HL-60 (cell line): Measurements from ENCODE around the gene BEND3.

ENCODE experiments used
- DNase-seq, 2 experiments: peaks; one replicate each; pipeline ENCODE4 v3.0.0-alpha.2; 2010 to 2020; ENCODE audit warnings: low read depth in 1 of 2, low spot score in 1 of 2
- H3K27ac ChIP-seq: fragments of 250-450 bp; sonication (Bioruptor Pico); replicated peaks from 2 replicates; pipeline ENCODE4 v1.5.1; 2020; ENCODE audit warnings: mild to moderate bottlenecking, moderate library complexity
- H3K27me3 ChIP-seq: fragments of 250-450 bp; sonication (Bioruptor Pico); 2 replicates; pipeline ENCODE4 v1.5.1; 2021; ENCODE audit warnings: mild to moderate bottlenecking, moderate library complexity; ENCODE audit not compliant: insufficient read depth, poor library complexity, severe bottlenecking
- H3K4me3 ChIP-seq: replicated peaks from 2 replicates; pipeline ENCODE4 v1.5.1; 2011; ENCODE audit warnings: mild to moderate bottlenecking, control low read depth, low read length; ENCODE audit not compliant: insufficient read depth
- GABPA ChIP-seq: IDR thresholded peaks from 2 replicates; pipeline ENCODE4 v1.6.1; 2012; ENCODE audit warnings: low read depth
- POLR2AphosphoS5 ChIP-seq: IDR thresholded peaks from 2 replicates; pipeline ENCODE4 v1.6.1; 2012; ENCODE audit warnings: low read depth
- REST ChIP-seq: IDR thresholded peaks from 2 replicates; pipeline ENCODE4 v1.6.1; 2012; ENCODE audit warnings: low read depth; ENCODE audit not compliant: insufficient replicate concordance
- SPI1 ChIP-seq: IDR thresholded peaks from 2 replicates; pipeline ENCODE4 v1.6.1; 2012; ENCODE audit warnings: low read depth, mild to moderate bottlenecking, borderline replicate concordance
- TF ChIP-seq, protein P1 (sequence below): IDR thresholded peaks from one replicate; pipeline ENCODE4 v1.5.1; 2011; ENCODE audit warnings: low read length, control low read depth, inconsistent platforms; ENCODE audit not compliant: insufficient read depth

BEND3 gene

DNA sequence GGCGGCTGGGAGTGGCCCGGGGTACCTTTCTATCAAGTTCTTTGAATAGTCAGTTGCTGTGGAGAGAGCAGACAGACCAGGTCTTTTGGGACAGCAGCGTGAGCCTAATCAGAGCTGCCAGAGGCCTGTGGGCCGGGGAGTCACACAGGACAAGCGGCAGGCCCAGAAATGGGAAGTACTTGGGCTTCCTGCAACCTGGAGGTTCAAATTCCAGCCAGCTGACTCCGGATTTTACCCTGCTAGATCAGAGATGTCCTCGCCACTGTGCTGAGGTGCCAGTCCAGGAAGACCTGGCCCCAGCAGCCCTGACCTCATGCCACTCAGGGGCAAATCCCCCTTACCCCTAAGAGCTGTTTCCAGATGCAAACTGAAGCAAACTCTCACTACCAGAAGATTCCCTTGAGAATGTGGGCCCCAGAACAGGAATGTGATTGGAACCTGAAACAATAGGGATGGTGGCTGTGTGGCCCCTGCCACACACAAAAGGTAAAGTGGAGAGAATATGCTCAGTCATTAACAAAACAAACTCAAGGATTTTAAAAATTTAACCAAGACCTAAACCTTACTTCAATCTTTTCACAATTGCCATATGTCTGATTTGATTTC, 9.7 kb downstream of the BEND3 start:
- Histone ChIP-seq H3K27me3 (no peaks in the 10 kb centered on the region), H3K4me3 (no peak overlapping the region), H3K27ac (no peak overlapping the region)
- TF ChIP-seq REST (no peak), GABPA (no peak), SPI1 (no peak), POLR2AphosphoS5 (no peak)
- TF ChIP-seq, protein P1, sequence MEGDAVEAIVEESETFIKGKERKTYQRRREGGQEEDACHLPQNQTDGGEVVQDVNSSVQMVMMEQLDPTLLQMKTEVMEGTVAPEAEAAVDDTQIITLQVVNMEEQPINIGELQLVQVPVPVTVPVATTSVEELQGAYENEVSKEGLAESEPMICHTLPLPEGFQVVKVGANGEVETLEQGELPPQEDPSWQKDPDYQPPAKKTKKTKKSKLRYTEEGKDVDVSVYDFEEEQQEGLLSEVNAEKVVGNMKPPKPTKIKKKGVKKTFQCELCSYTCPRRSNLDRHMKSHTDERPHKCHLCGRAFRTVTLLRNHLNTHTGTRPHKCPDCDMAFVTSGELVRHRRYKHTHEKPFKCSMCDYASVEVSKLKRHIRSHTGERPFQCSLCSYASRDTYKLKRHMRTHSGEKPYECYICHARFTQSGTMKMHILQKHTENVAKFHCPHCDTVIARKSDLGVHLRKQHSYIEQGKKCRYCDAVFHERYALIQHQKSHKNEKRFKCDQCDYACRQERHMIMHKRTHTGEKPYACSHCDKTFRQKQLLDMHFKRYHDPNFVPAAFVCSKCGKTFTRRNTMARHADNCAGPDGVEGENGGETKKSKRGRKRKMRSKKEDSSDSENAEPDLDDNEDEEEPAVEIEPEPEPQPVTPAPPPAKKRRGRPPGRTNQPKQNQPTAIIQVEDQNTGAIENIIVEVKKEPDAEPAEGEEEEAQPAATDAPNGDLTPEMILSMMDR, result no peak
- peak in 1 of 2 experiments; percentile 30 for DNase-seq

DNA sequence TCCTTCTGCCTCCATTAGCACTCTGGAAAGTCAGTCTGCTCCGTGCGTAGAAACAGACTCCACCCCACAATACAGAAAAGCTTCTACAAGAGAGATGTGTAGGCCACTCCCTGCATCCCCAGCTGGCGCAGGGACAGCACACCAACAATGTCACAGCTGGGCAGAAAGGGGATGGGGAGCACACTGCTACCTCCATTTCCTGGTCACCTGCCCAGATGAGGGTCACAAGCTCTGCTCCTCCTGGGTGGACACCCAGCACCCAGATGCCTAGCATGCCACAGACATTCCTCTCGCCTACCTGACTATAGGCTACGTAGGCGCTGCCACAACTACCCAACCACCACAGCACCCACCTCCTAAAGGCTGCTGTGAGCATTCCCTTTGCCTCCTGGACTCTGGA, 12.2 kb downstream of the BEND3 start:
- TF ChIP-seq, protein P1, result no peak
- no peak for TF ChIP-seq POLR2AphosphoS5
- no peak for TF ChIP-seq SPI1
- no peak for TF ChIP-seq GABPA
- TF ChIP-seq REST, result no peak
- DNase-seq, result no peak
- H3K27me3 ChIP-seq, result no peaks in the 10 kb centered on the region
- no peak overlapping the region for H3K27ac ChIP-seq
- no peak overlapping the region for H3K4me3 ChIP-seq

- DNase-seq, result no peak
- no peak overlapping the region for H3K27ac ChIP-seq
- no peak overlapping the region for H3K4me3 ChIP-seq
- TF ChIP-seq REST, result no peak
- TF ChIP-seq SPI1, result no peak
- TF ChIP-seq, protein P1, result no peak
- no peak for TF ChIP-seq GABPA
- no peak for TF ChIP-seq POLR2AphosphoS5
- no peaks in the 10 kb centered on the region for H3K27me3 ChIP-seq
Observed at GRCh38 chr6:107102414-107102805, 12.9 kb downstream of the BEND3 start.
